Lower leg skin (tissue), 3 donors: Measurements from ENCODE around the gene CIAPIN1.

Source experiments
- CTCF ChIP-seq, 3 donors: fragments of 450-650 bp; IDR thresholded peaks; one replicate each; pipeline ENCODE4 v1.5.1; 2016; ENCODE audit warnings: antibody characterized with exemption in 3 of 3, mild to moderate bottlenecking in 3 of 3, moderate library complexity in 2 of 3
- POLR2A ChIP-seq, 2 donors: fragments of 450-650 bp; IDR thresholded peaks; one replicate each; pipeline ENCODE4 v1.6.1; 2016 to 2017; ENCODE audit warnings: antibody characterized with exemption in 2 of 2, mild to moderate bottlenecking in 1 of 2, moderate library complexity in 1 of 2

DNA sequence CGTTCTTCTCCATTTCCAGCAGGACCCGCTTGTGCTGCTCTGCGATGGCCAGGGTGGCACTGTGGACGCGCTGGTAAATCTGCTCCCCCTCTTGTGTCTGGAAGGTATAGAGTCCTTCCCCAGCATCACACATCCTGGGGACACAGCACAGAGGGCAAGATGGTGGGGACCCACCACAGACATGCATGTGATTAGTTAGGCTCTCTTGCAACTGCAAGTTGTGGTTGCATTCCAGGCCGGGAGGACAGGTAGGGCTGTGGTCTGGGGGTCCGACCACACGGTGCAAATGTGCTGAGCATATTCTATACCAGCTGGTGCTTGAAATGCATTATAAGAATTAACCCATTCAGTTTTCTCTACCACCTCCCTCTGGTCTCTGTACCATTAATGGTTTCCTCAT lies 26.7 kb upstream of the CIAPIN1 start:
- TF ChIP-seq CTCF (IDR thresholded peaks at IDR 0.05) (no peak), POLR2A (IDR thresholded peaks at IDR 0.05) (no peak)
